ENCODE results near the gene ATXN7L3B. TPM values are rescaled to one million over a fixed set of nuclear protein-coding genes. Genes with fewer than 3 reads are reported as not detected.

The ATXN7L3B gene
- total and polyA plus RNA-seq, 2 experiments from 2014 or later, result 42.6 to 54.5 TPM

DNA sequence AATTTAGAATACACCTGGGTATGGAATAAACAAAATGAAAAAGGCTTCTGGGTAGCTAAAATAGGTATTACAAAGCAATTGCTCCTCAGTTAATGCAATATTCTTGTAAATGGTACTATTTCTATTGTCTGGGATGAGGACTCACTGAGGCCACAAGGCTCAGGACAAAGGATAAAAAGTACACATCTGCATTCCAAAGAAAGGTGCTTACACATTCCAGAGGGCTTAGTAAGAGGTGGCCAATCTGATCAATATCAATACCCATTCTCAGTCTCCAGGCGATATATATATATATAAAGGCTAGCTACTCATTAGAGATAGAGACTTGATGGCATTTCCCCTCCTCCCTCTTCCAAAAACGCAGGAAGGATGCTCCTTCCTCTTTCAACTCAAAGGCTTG lies 43.8 kb downstream of the ATXN7L3B start:
- Histone ChIP-seq H3K36me3 (no peaks in the 10 kb centered on the region), H3K27me3 (no peaks in the 10 kb centered on the region), H3K27ac (no peak overlapping the region), H3K4me1 (ENCODE audit: low read depth) (peaks cover 3% of the 10 kb centered on the region), H3K9me3 (ENCODE audit: low read depth) (no peaks in the 10 kb centered on the region), H3K4me3 (no peak overlapping the region)
- DNase-seq (ENCODE audit: low read depth in 1 of 2, low spot score in 1 of 2), result no peak
- no peak for TF ChIP-seq CTCF (IDR thresholded peaks at IDR 0.05; ENCODE audit: low read depth, low read length)

- no peaks in the 10 kb centered on the region for H3K27me3 ChIP-seq
- no peaks in the 10 kb centered on the region for H3K36me3 ChIP-seq
- no peak for TF ChIP-seq CTCF (IDR thresholded peaks at IDR 0.05; ENCODE audit: low read depth, low read length)
- no peak overlapping the region for H3K4me3 ChIP-seq
- H3K9me3 ChIP-seq (ENCODE audit: low read depth), result no peaks in the 10 kb centered on the region
- DNase-seq (ENCODE audit: low read depth in 1 of 2, low spot score in 1 of 2), result no peak
- no peak overlapping the region for H3K27ac ChIP-seq
- H3K4me1 ChIP-seq (ENCODE audit: low read depth), result peaks cover 3% of the 10 kb centered on the region
These were observed 46.9 kb downstream of the ATXN7L3B start for GRCh38 chr12:74584483-74585062.

GRCh38 chr12:74586251-74586650 lies 48.6 kb downstream of the ATXN7L3B start:
- DNase-seq (ENCODE audit: low read depth in 1 of 2, low spot score in 1 of 2), result no peak
- Histone ChIP-seq H3K4me3 (no peak overlapping the region), H3K27me3 (no peaks in the 10 kb centered on the region), H3K36me3 (no peaks in the 10 kb centered on the region), H3K9me3 (ENCODE audit: low read depth) (no peaks in the 10 kb centered on the region), H3K4me1 (ENCODE audit: low read depth) (no peaks in the 10 kb centered on the region), H3K27ac (no peak overlapping the region)
- TF ChIP-seq CTCF (IDR thresholded peaks at IDR 0.05; ENCODE audit: low read depth, low read length), result no peak
